NCI-H2107 (cell line): ENCODE measurements around the gene ZNF485.
"Not testable (repeated sequence)": the region's sequence is repeated elsewhere in the genome, so short reads cannot be mapped to it uniquely, and the experiment has no call there.

Source experiments
- DNase-seq: peaks from one replicate; lab custom pipeline; 2025; lab: John Stamatoyannopoulos, UW

ZNF485 gene

DNA sequence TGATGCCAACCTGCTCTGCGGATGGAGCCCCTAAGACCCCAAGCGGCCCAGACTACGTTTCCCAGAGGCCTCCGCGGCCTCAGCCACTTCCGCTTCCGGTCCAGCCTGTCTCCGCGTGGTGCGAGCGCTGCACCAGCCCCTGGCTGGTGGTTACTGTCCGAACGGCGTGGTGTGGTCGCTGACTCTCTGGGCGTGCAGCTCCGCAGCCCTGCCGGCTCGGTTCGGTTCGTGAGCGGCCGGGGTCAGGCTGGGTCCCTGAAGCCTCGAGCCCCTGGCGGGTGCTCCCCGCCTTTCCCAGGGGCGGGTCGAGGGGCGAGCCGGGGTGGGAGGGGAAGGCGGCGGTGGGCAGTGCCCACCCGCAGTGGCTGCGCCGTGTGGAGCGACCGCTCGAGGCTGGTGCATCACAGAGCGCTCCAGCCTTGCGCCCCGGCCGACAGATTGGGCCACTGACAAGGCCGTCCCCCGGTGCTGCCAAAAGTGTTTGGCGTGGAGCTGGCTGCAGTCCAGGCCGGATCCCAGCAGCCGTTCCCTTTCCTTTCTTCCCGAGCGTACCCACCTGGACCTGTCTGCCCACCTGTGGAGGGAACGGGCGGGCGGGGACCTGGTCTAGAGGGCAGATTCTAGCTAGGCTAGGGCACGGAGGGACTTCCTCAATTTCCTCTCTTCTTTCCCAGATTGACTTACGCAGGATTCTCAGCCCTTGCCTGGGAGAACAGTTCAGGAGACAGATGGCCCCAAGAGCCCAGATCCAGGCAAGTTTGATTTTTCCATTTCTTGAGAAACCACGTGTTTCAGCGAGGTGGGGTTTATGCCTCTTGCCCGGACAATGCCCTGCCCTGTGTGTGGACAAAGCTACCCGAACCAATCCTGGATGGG, at the start of gene ZNF485:
Gene ZNF485, plus strand, starts transcription at position 116 of the 876 bp plus-strand sequence. Its CDS starts 613 bp downstream, at position 729.
- DNase-seq, result no peak

DNA sequence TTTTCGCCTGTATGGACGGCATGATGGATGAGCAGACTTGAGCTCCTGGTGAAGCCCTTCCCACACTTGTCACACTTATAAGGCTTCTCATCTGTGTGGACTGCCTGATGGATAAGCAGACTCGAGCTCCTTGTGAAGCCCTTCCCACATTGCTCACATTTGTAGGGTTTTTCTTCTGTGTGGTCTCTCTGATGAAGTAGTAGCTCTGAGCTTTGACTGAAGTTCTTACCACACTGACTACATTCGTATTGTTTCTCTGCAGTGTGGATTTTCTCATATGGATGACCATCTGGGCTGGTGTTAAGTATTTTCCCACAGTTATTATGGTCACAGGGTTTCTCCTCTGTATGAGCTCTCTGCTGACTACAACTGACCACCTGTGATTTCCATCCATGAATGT, 49.0 kb upstream of the ZNF485 start:
- DNase-seq, result no peak

DNA sequence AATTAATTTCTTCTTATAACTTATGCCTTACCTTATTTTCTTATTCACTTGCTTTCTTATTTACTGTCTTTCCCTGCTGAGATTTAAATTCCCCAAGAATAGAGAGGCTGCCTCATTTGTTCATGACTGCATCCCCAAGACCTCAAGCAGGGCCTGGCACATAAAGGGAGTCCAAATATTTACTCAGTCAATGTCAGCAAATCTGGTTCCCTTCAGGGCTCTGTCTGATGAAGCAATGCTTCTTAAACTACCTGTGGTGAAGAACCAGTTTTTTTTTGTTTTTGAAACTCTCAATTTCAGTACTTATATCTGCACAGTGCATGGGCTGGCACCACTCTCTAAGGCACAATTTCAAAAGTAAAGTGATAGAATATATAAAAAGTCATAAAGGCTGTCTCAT, 36.6 kb upstream of the ZNF485 start:
- no peak for DNase-seq

DNA sequence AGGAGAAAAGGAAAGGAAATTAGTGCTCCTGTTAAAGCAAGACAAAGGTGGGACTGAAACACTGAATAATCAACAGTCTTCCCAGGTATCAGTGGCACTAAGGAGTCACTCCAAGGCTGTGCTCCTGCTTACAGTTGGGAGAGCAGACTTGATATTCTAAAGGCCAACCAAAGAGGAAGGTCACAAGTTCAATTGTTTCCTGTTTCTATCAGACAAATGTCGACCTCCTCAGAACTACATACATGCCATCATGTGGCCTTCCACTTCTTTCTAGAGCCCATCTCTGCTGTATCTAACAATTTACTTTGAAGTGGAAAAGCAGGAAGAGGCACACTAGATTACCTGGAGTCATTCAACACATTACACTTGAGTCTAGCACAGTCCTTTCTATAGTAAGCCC, 35.3 kb upstream of the ZNF485 start:
- DNase-seq, result no peak

DNA sequence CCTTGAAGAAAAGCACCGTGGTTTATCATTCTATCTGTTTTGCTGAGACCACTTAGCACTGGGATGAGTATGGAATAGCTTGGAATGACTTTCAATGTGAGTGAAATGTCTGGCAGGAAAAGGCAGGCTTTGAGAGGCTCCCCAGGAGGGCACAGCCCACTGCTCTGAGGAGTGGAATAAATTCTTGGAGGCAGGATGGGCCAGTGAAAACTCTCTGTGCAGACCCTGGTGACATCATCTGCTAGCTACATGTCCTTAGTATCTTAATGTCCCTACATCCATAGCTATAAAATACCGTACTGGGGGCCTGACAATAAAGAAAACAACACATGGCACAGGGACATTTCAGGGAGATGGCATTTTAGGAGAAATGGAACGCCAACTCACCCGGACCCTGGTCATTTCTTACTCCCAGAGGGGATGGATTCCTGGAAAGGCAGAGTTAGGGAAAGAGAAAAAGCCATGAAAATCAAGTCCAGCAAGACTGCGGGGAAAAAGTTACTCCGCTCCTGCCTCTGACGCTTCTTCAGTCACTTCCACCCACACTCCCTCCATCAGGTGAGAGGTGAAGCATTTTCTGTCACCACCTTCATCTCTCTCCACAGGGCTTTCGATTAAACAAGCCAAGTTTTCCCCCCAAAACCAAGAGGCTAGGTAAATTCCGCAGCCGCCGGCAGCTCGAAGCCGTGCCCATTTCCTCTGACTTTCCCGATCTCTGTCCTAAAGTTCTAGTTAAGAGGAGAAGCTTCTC, 32.8 kb upstream of the ZNF485 start:
- DNase-seq, result no peak

DNA sequence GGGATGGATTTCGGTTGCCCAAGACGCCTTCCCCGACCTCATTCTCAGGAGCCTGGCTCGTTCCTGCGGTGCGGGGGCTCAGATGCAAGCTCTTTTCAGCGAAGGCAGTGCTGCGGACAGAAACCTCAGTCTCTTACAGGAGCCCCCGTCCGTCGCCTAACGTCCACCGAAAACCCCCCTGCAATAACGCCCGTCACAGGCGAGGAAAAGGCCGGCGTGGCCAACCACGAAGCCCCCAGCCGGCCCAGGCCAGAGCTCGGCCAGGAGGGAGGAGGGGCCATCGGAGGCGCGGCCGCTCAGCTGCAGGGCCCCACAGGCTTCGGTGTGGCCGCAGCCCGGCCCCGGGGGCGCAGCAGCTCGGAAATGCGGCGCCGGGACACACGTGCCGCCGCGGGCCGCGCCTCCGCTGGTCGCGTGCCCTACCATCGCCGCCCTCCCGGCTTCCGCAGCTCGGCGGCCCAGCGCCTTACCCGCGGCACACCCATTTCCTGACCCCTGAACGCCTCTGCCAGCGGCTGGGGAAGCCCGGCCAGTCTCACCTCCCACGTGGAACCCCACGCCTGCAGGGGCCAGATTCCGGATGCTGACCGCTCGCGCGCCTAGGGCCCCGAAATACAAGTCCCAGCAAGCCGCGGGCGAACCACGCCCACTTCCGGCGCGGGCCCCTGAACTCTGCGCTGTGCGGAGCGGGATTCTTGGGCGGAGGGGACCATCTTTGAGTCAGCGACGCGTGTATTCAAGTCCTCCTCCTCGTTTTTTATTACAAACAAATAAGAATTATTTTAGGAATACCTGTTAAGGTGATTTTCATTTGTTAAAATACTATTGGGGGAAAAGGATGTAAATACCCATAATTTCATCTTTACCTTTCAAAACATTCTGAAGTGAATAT, 32.0 kb upstream of the ZNF485 start, which contains the start of gene ZNF239:
Gene ZNF239, minus strand, starts transcription at position 616 of the 892 bp plus-strand sequence. CDS start 16,537 bp downstream, outside the sequence.
- DNase-seq, result no peak

DNA sequence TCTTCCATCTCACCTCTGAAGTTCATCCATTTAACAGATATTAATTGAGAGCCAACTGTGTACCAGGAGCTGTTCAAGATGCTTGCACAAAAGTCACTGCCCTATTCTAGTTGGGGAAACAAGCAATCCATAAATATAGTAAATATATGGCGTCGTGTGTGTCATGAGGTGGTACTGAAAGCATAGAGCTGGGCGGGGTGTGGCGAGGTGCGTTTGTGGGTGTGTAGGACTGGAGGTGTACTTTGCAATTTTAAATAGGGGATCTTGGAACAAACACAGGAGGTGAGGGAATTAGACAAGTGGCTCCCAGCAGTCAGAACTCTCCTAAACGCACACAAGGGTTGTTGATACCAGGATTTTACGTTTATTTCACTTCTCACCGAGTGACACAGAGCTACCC, 31.3 kb upstream of the ZNF485 start:
- DNase-seq, result no peak

DNA sequence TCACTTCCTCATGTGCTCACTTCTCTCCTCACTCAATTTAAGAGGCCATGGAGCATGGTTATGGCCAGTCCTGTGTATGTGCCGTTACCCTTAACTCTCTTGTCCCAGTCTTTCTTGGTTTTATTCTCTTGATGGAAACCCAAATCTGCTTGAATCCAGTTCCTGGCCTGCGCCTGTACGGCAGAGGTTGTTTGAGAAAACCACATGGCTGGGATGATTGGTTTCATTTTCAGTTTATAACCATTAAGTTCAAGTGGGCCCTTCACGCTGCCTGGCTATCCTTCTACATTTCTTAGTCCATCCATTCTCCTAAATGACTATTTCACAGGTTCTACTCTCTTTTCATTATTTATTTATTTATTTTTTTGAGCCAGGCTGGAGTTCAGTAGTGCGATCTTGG, 30.2 kb upstream of the ZNF485 start:
- no peak for DNase-seq

DNA sequence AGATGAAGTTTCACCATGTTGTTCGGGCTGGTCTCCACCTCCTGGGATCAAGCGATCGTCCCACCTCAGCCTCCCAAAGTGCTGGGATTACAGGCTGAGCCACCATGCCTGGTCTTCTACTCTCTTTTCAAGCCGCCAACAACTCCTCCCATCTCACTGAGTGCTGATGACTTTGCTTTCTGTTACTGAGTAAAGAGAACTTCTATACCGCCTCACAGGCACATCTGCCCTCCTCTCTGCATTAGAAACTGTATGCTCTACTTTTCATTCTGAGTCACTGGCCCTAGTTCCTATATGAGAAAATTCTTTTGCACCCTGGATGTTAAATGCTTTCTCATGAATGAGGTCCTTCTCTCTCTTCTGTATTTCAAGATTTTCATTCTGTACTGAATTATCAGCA, 29.7 kb upstream of the ZNF485 start:
- DNase-seq, result no peak

DNA sequence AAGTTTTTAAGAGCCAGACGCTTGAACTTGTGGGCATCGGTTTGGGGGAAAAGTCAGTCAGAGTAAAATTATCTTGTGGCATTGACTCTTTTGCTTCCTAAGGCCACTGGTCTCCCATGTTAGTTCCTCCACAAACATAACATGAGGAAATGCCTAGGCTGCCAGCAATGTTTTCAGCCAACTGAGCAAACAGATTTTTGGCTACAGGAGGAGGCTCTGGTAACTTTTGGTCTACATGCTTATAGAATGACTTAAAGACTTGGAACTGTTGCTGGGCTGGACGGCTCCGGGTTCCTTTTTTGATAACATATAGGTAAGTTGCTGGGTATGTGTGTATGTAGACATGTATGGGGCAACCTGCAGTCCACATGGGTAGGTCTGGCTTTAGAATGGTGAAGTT, 22.2 kb upstream of the ZNF485 start:
- no peak for DNase-seq

DNA sequence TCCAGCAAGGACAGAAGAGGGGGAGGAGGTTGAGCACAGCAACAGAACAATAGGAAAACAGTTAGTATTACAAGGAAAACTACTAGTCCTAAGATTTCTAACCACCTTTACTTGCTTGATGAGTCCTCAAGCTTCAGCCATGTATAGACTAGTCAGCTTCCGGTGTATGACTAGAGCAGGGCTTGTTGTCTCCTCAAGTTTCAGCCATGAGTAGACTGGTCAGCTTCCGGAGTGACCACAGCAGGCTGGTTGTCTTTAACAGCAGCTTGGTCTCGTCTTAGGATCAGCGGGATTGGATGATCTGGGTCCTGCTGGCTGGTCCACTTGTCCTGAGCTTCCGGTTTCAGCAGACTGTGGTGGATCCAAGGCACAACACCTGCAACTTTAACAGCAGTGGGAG, 21.2 kb upstream of the ZNF485 start:
- no peak for DNase-seq

DNA sequence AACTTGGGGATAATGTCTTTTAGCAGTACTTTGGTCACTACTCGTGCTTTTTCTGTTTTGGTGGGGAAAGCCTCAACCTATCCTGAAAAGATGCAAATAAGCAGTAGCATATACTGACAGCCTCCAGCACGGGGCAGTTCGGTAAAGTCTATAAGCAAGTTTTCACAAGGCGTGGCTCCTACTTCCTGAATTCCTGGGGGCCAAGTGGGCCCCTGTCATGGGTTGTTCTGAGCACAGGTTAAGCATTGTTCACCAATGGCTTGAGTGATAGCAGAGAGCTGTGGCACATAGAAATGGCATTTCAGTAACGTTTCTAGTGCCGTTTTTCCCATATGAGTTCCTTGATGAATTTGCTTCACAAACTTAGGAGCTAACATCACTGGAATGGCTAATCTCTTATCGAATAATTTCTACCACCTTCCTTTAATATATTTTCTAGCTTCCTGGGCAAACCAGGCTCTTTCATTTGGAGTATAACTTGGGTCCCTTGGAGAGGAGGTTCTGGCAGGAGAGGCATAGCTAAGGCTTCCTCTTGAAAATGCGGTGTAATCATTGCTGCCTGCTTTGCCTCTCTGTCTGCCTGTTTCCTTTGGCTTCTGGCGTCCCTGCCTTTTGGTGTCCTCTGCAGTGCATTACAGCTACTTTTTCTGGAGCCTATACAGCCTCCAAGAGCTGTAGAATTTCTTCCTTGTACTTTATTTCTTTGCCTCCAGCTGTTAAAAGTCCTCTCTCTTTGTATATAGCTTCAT, 20.1 kb upstream of the ZNF485 start:
- DNase-seq, result no peak

DNA sequence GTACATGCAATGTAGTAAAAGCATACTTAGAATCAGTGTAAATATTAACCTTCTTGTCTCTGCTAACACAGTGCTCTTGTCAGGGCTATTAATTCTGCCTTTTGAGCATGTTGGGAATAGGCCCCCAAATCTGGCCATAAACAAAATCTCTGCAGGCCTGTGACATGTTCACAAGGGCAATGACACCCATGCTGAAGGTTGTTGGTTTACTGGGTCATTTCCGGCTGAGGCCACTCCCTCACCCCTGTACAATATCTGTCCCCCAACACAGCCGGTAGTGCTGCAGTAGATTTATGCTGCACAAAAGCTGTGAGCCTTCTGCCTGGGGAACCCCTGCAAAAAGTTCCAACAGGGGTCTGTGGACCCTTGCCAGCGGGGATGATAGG, 19.5 kb upstream of the ZNF485 start:
- DNase-seq, result not testable (repeated sequence)

DNA sequence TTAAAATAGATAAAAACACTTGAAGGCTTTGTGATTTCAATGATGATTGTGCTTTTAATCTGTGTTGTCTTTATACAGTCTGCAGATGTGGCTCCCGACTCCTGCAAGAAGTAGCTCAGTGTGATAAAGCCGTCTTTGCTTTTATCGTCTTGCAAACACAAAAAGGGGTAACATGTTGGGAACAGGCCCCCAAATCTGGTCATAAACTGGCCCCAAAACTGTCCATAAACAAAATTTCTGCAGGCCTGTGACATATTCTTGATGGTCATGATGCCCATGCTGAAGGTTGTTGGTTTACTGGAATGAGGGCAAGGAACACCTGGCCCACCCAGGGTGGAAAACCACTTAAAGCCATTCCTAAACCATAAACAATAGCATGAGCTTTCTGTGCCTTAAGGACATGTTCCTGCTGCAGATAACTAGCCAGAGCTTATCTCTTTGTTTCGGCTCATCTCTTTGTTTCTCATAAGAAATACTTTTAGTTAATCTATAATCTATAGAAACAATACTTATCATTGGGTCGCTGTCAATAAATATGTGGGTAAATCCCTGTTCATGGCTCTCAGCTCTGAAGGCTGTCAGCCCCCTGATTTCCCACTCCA, 14.8 kb upstream of the ZNF485 start:
- no peak for DNase-seq

DNA sequence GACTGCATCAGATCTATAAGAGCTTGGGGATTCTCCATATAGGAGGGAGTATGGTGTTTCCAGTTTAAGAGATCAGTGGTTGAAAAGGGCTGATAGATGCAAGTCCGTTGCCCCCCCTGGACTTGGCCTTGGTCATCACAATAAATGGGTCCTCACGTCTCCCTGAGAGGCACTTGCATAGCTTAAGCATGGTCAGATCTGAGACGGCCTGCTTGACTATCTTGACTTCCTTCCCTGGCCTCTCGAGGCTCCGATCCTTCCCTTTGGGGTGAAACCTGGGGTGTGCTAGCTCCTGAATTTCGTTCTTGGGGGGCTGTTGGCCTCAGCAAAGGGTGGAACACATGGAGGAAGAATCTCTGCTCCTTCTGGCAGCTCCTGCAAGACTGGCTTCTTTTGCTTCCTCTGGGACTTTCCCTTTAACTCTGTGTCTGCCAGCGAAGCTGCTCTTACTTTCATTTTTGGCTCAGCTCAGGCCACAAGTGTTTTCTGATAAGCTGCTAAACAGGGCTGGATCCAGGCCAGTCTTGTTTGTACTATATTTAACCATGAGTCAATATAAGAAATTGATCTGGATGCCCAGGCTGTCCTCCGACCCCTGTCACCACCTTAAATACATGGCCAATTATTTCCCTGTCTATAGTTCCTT, 11.2 kb upstream of the ZNF485 start:
- no peak for DNase-seq

DNA sequence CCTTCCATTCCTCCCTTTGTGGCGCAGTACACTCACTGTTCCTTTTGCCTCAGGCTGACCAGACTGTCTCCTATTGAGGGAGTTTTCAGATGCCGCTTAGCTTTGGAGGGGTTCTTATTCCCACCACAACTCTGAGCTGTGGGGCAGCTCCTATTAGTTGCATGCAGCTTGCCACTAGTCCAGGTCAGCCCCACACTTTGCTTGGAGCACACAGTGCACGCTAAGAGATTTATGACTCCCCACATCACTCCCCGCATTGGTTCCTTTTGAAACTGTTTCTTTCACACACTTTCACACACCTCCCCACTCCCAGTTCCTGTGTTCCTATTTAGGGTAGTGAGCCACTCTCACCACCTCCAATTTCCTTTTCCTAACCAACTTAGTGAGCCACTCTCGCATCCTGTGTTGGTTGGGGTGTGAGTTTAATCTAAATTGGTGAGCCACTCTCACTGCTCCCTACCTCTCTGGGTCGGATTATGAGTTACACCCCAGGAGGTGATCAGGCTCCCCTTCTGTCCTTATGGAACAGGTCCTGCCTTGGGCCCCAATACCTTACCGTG, 10.4 kb upstream of the ZNF485 start:
- DNase-seq, result no peak

DNA sequence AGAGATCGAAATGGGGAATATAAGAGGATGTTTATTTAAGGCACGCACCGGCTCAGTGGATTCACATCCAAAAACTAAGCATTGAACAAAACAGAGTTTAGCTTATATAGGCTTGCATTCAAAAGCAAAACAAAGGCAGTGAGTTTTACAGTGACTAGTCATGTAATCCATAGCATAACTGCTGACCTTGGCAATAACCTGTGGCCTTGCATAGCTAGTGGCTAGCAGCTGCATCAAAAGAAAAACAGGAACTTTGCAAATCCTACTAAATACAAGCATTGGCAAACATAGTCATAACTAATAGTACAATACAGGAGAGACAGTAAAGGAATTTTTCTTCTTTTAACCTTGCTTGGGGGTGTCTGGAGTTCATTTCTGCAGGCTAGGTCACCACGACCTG, 9.7 kb upstream of the ZNF485 start:
- no peak for DNase-seq

DNA sequence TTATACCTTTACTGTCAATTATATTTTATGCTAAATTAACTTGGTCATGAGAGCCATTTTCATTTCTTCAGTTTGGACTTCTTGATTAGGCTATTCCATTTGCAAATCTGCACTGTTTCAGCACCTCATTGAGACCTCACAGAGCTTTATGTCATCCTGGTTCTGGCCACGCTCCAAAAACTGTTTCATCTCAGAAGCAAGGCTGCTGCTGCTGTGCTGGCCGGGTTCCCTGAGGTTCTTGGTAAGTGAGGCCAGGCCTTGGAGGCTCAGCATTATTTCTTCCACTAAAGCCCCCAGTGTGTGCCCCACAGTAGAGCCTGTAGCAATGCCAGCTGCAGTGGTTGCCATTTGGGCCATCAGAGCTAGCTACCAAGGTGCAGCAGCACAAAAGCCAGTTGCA, 7.8 kb upstream of the ZNF485 start:
- no peak for DNase-seq

DNA sequence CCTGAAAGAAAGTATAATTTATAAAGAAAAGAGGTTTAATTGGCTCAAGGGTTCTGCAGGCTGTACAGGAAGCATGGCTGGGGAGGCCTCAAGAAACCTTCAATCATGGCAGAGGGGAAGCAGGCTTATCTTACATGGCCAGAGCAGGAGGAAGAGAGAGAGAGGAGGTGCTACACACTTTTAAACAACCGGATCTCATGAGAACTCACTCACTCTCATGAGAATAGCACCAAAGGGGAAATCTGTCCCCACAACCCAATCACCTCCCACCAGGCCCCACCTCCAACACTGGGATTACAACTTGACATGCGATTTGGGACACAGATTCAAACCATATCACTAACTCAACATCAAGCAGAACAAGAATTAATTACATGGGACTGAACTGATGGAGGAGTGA, 6.9 kb upstream of the ZNF485 start:
- no peak for DNase-seq

DNA sequence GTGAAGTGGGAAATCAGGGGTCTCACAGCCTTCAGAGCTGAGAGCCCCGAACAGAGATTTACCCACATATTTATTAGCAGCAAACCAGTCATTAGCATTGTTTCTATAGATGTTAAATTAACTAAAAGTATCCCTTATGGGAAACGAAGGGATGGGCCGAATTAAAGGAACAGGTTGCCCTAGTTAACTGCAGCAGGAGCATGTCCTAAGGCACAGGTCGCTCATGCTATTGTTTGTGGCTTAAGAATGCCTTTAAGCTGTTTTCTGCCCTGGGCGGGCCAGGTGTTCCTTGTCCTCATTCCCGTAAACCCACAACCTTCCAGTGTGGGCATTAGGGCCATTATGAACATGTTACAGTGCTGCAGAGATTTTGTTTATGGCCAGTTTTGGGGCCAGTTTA, 4.7 kb upstream of the ZNF485 start:
- not testable (repeated sequence) for DNase-seq
